ENCODE results near the gene PTF1A. TPM values are rescaled to one million over a fixed set of nuclear protein-coding genes. Genes with fewer than 3 reads are reported as not detected.

PTF1A gene
- total and polyA plus RNA-seq, 10 of the 15 experiments (the other 5 are each of a cell fraction or from before 2014, with no cell fraction given), result not detected

- no peak for TF ChIP-seq RCOR1 (conservative IDR thresholded peaks at IDR 0.05; ENCODE audit: low read depth, low read length)
- TF ChIP-seq NR2C2 (IDR thresholded peaks at IDR 0.05; ENCODE audit: borderline replicate concordance, control insufficient read depth, insufficient read length, low read depth), result no peak
- TF ChIP-seq IKZF2 (IDR thresholded peaks at IDR 0.05), result no peak
- no peak for TF ChIP-seq IRF5 (IDR thresholded peaks at IDR 0.05; ENCODE audit: borderline replicate concordance)
- no peak for TF ChIP-seq E4F1 (IDR thresholded peaks at IDR 0.05; ENCODE audit: borderline replicate concordance, partially characterized antibody)
- no peak for TF ChIP-seq USF1 (IDR thresholded peaks at IDR 0.05; ENCODE audit: borderline replicate concordance, extremely low read length, insufficient read depth, low read depth, low read length)
- TF ChIP-seq DPF2 (IDR thresholded peaks at IDR 0.05), result no peak
- TF ChIP-seq PAX8 (IDR thresholded peaks at IDR 0.05), result no peak
- no peak for TF ChIP-seq SMC3 (IDR thresholded peaks at IDR 0.05; ENCODE audit: borderline replicate concordance, low read length)
- no peak for TF ChIP-seq GATAD2B (conservative IDR thresholded peaks at IDR 0.05; ENCODE audit: low read depth)
- TF ChIP-seq RAD51 (IDR thresholded peaks at IDR 0.05), result no peak
- TF ChIP-seq ZBTB33 (IDR thresholded peaks at IDR 0.05), result no peak
Observed at GRCh38 chr10:23174977-23175512, 17.1 kb upstream of the PTF1A start (continued).

All from GM12878 (cell line).